ENCODE measurements around the gene PPIG.
"Not testable (repeated sequence)": the region's sequence is repeated elsewhere in the genome, so short reads cannot be mapped to it uniquely, and the experiment has no call there.

Gene PPIG

DNA sequence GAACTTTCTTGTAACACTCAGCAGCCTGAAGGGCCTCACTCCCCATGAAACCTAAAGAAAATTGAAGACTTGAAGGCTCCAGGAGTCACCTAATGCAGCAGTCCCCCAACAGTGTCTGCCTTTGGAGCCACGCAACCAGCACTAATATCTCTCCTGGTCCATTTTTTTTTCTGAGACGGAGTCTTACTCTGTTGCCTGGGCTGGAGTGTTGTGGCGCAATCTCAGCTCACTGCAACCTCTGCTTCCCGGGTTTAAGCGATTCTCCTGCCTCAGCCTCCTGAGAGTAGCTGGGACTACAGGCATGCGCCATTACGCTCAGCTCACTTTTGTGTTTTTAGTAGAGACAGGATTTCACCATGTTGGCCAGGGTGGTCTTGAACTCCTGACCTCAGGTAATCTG is 12.4 kb downstream of the PPIG start:
- not testable (repeated sequence) for DNase-seq (ENCODE audit: low spot score)

- no peak for DNase-seq (ENCODE audit: low spot score)
Observed at GRCh38 chr2:169598982-169599381, 14.8 kb downstream of the PPIG start.

DNA sequence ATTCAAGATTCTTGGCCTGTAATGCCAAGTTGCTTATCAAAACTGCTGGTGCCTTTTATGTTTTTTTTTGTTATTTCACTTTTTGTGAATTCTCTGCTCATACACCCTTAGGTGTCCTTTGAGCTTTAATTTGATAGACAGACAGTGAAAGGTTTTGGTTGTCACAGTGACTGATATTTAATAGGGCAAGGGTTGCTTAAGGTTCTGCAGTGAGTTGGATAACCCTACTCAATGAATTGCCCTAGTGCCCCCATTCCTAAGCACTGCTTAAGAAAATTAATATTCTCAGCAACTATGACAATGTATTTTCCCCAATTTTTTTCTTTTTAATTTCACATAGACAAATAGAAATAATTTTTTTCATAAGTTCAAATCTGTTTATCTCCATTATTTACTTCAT is 15.4 kb downstream of the PPIG start:
- DNase-seq (ENCODE audit: low spot score) = no peak

- no peak for DNase-seq (ENCODE audit: low spot score)
Observed at GRCh38 chr2:169609264-169609663, 25.1 kb downstream of the PPIG start.

GRCh38 chr2:169613876-169614275 is 29.7 kb downstream of the PPIG start:
- no peak for DNase-seq (ENCODE audit: low spot score)

DNA sequence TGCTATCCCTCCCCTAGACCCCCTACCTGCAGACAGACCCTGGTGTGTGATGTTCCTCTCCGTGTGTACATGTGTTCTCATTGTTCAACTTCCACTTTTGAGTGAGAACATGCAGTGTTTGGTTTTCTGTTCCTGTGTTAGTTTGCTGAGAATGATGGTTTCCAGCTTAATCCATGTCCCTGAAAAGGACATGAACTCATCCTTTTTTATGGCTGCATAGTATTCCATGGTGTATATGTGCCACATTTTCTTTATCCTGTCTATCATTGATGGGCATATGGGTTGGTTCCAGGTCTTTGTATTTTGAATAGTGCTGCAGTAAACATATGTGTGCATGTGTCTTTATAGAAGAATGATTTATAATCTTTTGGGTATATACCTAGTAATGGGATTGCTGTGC is 31.8 kb downstream of the PPIG start:
- DNase-seq (ENCODE audit: low spot score) = not testable (repeated sequence)

GRCh38 chr2:169619946-169620345 is 35.8 kb downstream of the PPIG start:
- DNase-seq (ENCODE audit: low spot score) = no peak

DNA sequence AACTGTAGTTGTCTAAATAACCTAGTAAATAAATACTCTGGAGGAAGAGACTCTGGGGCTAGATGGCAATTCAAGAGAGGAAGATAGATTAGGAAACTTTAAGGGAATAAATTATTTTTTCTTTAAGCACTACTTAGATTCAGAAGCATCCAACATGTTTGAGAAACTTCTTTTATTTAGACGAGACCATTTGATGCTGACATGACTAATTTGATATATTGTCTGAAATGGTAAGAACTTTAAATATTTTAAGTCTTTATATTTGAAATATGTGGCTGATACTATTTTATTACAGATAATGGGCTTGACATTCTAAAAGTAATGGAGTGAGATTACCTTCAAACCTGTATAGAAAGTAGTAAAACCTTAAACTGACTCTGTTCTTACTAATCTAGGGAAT is 36.4 kb downstream of the PPIG start:
- no peak for DNase-seq (ENCODE audit: low spot score)

- no peak for DNase-seq (ENCODE audit: low spot score)
Observed at GRCh38 chr2:169623235-169623634, 39.1 kb downstream of the PPIG start.

GRCh38 chr2:169625781-169626180 is 41.6 kb downstream of the PPIG start:
- no peak for DNase-seq (ENCODE audit: low spot score)

- no peak for DNase-seq (ENCODE audit: low spot score)
Observed at GRCh38 chr2:169636440-169637097, 52.4 kb downstream of the PPIG start.

DNA sequence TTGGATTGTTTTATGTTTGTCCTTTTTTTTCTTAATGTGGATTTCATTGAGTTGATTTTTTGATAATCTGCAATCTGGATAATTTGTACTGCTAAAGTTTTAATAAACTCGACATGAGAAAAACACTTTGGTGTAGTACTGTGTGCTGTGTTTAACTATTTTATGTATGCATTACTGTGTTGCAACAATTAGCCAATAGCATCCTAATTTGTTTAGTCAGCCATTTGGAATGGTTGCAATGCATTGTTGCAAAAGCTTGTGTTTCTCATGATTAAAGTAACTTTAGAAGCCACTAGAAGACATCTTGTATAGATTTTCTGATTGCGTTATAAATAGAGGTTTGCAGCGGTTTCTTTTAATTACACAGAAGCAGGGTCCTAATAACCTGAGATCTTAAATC is 53.5 kb downstream of the PPIG start:
- DNase-seq (ENCODE audit: low spot score) = no peak

GRCh38 chr2:169640104-169640503 is 56.0 kb downstream of the PPIG start:
- DNase-seq (ENCODE audit: low spot score) = no peak

DNA sequence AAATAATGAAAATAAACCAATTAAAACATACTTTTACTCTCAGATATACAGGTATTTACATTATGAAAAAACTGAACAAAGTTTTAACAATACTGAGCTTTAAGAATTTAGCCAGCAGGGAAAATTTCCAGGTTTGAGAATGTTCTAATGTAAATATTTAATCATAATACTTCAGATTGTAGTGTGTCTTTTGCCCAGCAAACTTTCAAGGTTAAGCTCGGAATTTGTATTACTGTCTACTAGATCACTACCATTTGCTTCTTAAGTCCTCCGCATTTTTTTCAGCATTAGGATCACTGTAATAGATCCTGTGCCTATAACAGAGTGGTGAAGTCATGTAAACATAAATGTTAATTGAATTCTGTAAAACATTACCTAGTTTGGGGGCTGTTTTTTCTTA is 57.3 kb downstream of the PPIG start:
- DNase-seq (ENCODE audit: low spot score) = no peak

DNA sequence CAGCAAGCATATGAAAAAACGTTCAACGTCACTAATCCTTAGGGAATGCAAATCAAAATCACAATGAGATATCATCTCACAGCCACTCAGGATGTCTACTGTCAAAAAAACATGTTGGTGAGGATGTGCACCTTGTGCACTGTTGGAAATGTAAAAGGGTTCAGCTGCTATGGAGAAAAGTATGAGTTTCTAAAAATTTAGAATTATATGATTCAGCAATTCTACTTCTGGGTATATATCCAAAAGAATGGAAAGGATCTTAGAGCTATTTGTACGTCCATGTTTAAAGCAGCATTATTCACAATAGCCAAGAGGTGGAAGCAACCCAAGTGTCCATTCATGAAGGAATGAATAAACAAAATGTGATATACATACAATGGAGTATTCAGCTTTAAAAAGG is 60.0 kb downstream of the PPIG start:
- DNase-seq (ENCODE audit: low spot score) = no peak

DNA sequence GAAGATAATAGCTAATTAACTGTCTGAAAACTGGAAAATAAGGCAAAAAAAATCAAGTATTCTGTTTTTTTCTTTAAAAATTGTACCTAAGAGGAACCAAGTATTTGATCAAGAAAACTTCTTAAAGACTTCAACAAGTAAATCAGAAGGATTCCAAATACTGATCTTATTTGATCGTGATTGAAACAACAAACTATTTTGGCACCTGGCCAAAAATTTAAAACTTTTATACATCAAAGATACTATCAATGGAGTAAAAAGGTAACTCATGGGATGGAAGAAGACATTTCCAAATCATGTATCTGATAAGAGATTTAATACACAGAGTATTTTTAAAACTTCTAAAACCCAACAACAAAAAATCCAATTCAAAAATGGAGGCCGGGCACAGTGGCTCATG is 63.3 kb downstream of the PPIG start:
- no peak for DNase-seq (ENCODE audit: low spot score)

- no peak for DNase-seq (ENCODE audit: low spot score)
Observed at GRCh38 chr2:169649278-169649677, 65.1 kb downstream of the PPIG start.

GRCh38 chr2:169653636-169654035 is 69.5 kb downstream of the PPIG start:
- no peak for DNase-seq (ENCODE audit: low spot score)

DNA sequence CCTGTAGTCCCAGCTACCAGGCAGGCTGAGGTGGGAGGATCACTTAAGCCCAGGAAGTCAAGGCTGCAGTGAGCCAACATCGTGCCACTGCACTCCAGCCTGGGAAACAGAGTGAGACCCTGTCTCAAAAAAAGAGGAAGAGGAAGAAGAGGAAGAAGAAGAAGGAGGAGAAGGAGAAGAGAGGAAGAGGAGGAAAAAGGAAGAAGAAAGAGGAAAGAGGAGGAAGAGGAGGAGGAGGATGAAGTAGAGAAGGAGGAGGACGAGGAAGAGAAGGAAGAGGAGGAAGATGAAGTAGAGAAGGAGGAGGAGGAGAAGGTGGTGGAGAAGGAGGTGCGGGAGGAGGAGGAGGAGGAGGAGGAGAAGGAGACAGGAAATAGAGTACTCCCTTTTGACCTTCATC is 72.0 kb downstream of the PPIG start:
- no peak for DNase-seq (ENCODE audit: low spot score)

DNA sequence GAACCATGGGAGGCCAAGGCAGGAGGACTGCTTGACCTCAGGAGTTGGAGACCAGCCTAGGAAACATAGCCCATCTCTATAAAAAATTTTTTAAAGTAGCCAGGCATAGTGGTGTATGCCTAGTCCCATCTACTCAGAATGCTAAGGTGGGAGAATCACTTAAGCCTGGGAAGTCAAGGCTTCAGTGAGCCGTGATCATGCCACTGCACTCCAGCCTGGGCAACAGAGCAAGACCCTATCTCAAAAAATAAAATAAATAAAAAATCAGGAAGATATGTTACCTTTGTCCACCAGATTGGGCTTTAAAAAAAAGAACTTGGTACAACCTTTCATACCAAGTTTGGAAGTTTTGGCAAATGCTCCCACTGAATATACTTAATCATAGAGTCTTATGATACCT is 74.7 kb downstream of the PPIG start:
- DNase-seq (ENCODE audit: low spot score) = no peak

- DNase-seq (ENCODE audit: low spot score) = no peak
Observed at GRCh38 chr2:169659320-169659719, 75.2 kb downstream of the PPIG start.

GRCh38 chr2:169661265-169661664 is 77.1 kb downstream of the PPIG start:
- no peak for DNase-seq (ENCODE audit: low spot score)

- no peak for DNase-seq (ENCODE audit: low spot score)
Observed at GRCh38 chr2:169662744-169663143, 78.6 kb downstream of the PPIG start.

GRCh38 chr2:169663247-169663646 is 79.1 kb downstream of the PPIG start:
- DNase-seq (ENCODE audit: low spot score) = no peak

DNA sequence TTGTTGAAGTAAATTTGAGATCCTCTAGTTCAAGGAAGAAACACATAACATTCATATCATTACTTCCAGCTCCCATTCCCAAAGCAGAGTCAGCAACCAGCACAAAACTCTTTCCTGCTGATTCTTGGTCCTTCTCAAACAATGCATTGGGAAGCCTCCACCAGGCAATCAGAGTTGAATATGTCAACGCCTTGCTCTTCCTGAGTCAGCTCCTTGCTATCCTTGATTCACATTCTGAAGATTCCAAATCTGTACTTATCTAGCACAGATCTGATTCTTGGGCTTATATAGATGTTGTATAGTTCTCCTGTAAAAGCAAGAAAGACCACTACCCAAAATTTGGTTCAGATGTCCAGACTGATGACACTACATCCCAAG is 80.4 kb downstream of the PPIG start:
- DNase-seq (ENCODE audit: low spot score) = no peak
